Measurements from ENCODE around the gene MUC4. TPM values are rescaled to one million over a fixed set of nuclear protein-coding genes. Genes with fewer than 3 reads are reported as not detected.

Gene MUC4
- polyA plus RNA-seq, 1 donor from 2014 or later = not detected

GRCh38 chr3:195809796-195810454 is 1.8 kb downstream of the MUC4 start:
- Histone ChIP-seq H3K27ac (ENCODE audit: low read length) (no peak overlapping the region), H2AFZ (ENCODE audit: low read depth, low read length) (no peak overlapping the region), H3K9me3 (ENCODE audit: low read length) (no peaks in the 10 kb centered on the region), H3F3A (ENCODE audit: insufficient read depth, low read length, poor library complexity, severe bottlenecking) (no peaks in the 10 kb centered on the region), H3K27me3 (ENCODE audit: insufficient read depth, low read depth, low read length) (no peaks in the 10 kb centered on the region), H4K20me1 (ENCODE audit: insufficient read depth) (no peaks in the 10 kb centered on the region), H3K4me2 (ENCODE audit: low read length) (no peak overlapping the region), H3K4me3 (ENCODE audit: low read length) (no peak overlapping the region), H3K79me2 (replicated peaks; ENCODE audit: insufficient read depth, low read length) (no peaks in the 10 kb centered on the region), H3K9me2 (ENCODE audit: insufficient read depth, low read length) (no peaks in the 10 kb centered on the region), H3K36me3 (ENCODE audit: insufficient read depth, low read length) (no peaks in the 10 kb centered on the region), H3K9ac (ENCODE audit: low read length) (no peak overlapping the region)
- TF ChIP-seq EZH2 (IDR thresholded peaks at IDR 0.05; ENCODE audit: borderline replicate concordance, insufficient read depth, low read length, poor library complexity, severe bottlenecking) (no peak), REST (IDR thresholded peaks at IDR 0.05; ENCODE audit: borderline replicate concordance) (no peak), MXI1 (conservative IDR thresholded peaks at IDR 0.05; ENCODE audit: poor library complexity, severe bottlenecking) (no peak), TAF1 (IDR thresholded peaks at IDR 0.05; ENCODE audit: low read depth) (no peak), EP300 (conservative IDR thresholded peaks at IDR 0.05; ENCODE audit: poor library complexity, severe bottlenecking) (no peak), POLR2AphosphoS5 (IDR thresholded peaks at IDR 0.05) (no peak), RAD21 (conservative IDR thresholded peaks at IDR 0.05) (no peak), SMC3 (conservative IDR thresholded peaks at IDR 0.05; ENCODE audit: poor library complexity) (no peak)
- TF ChIP-seq, protein P1, sequence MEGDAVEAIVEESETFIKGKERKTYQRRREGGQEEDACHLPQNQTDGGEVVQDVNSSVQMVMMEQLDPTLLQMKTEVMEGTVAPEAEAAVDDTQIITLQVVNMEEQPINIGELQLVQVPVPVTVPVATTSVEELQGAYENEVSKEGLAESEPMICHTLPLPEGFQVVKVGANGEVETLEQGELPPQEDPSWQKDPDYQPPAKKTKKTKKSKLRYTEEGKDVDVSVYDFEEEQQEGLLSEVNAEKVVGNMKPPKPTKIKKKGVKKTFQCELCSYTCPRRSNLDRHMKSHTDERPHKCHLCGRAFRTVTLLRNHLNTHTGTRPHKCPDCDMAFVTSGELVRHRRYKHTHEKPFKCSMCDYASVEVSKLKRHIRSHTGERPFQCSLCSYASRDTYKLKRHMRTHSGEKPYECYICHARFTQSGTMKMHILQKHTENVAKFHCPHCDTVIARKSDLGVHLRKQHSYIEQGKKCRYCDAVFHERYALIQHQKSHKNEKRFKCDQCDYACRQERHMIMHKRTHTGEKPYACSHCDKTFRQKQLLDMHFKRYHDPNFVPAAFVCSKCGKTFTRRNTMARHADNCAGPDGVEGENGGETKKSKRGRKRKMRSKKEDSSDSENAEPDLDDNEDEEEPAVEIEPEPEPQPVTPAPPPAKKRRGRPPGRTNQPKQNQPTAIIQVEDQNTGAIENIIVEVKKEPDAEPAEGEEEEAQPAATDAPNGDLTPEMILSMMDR (IDR thresholded peaks at IDR 0.05; ENCODE audit: poor library complexity, severe bottlenecking) = no peak

DNA sequence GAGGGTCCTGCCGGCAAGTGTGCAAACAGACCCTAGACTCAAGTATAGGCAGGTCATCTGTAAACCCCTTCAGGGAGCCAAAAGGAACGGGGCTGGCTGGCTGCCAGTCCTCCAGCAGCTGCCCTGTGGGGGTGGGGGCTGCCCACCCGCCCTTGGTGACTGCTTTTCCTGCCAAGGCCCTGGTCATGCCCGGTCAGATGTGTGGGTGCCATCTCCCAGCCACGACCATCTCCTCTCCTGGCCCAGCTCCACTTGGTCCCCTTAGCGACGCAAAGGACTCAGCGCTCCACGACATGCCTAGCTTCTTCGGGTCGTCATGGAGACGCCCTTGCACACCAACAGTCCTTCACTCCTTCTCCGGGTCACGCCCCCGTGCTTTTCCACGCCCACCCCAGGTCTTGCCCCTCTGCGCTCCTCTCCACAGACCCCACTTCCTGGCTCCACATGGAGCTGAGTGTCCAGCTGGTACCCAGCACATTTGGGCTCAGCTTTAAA is 2.4 kb downstream of the MUC4 start:
- H4K20me1 ChIP-seq (ENCODE audit: insufficient read depth) = no peaks in the 10 kb centered on the region
- H3K4me3 ChIP-seq (ENCODE audit: low read length) = no peak overlapping the region
- no peak for TF ChIP-seq EP300 (conservative IDR thresholded peaks at IDR 0.05; ENCODE audit: poor library complexity, severe bottlenecking)
- no peak for TF ChIP-seq POLR2AphosphoS5 (IDR thresholded peaks at IDR 0.05)
- no peak for TF ChIP-seq REST (IDR thresholded peaks at IDR 0.05; ENCODE audit: borderline replicate concordance)
- no peak for TF ChIP-seq TAF1 (IDR thresholded peaks at IDR 0.05; ENCODE audit: low read depth)
- no peak for TF ChIP-seq EZH2 (IDR thresholded peaks at IDR 0.05; ENCODE audit: borderline replicate concordance, insufficient read depth, low read length, poor library complexity, severe bottlenecking)
- TF ChIP-seq, protein P1 (IDR thresholded peaks at IDR 0.05; ENCODE audit: poor library complexity, severe bottlenecking) = no peak
- no peak for TF ChIP-seq SMC3 (conservative IDR thresholded peaks at IDR 0.05; ENCODE audit: poor library complexity)
- no peak for TF ChIP-seq MXI1 (conservative IDR thresholded peaks at IDR 0.05; ENCODE audit: poor library complexity, severe bottlenecking)
- H3K27me3 ChIP-seq (ENCODE audit: insufficient read depth, low read depth, low read length) = no peaks in the 10 kb centered on the region
- no peaks in the 10 kb centered on the region for H3K36me3 ChIP-seq (ENCODE audit: insufficient read depth, low read length)
- no peak overlapping the region for H3K27ac ChIP-seq (ENCODE audit: low read length)
- no peaks in the 10 kb centered on the region for H3K9me2 ChIP-seq (ENCODE audit: insufficient read depth, low read length)
- H3K79me2 ChIP-seq (replicated peaks; ENCODE audit: insufficient read depth, low read length) = no peaks in the 10 kb centered on the region
- no peak overlapping the region for H3K9ac ChIP-seq (ENCODE audit: low read length)
- H3K9me3 ChIP-seq (ENCODE audit: low read length) = no peaks in the 10 kb centered on the region
- no peak overlapping the region for H2AFZ ChIP-seq (ENCODE audit: low read depth, low read length)
- no peaks in the 10 kb centered on the region for H3F3A ChIP-seq (ENCODE audit: insufficient read depth, low read length, poor library complexity, severe bottlenecking)
- H3K4me2 ChIP-seq (ENCODE audit: low read length) = no peak overlapping the region
